Measurements from ENCODE around the gene DCC.

The DCC gene

DNA sequence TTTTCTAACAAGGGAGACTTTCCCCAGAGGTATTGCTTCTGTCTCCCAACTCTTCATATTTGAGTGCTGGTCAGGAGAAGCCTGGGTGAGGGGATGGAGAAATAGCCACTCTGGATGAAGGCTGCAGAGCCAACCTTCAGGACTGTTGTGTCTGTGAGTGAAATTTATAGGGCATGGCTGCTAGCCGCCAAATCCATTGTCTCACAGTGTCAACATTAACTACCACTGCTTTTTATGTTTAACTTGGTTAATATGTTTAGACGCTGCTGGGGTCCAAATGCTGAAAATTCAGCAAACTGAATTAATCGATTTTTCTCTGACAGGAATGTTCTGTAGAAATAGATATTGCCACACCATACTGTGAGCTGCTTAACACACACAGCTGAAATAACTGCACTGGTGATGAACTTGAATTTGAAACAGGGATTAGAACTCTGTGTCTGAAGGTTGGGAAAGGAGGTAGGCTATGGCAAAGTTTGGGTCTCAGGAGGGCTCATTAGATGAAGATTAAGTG is 281.0 kb downstream of the DCC start:
- no peak overlapping the region for H3K4me3 ChIP-seq (ENCODE audit: control insufficient read depth in 1 of 7, extremely low read depth in 1 of 7, insufficient read depth in 4 of 7, low read depth in 2 of 7, low read length in 6 of 7)
- H3K36me3 ChIP-seq (ENCODE audit: control insufficient read depth in 4 of 4, insufficient read depth in 4 of 4, low read length in 3 of 4): no peaks in the 10 kb centered on the region
- no peaks in the 10 kb centered on the region for H3K9me3 ChIP-seq (ENCODE audit: control extremely low read depth in 1 of 5, control insufficient read depth in 4 of 5, insufficient read depth in 2 of 5, low read depth in 1 of 5, low read length in 4 of 5)
- H3K4me1 ChIP-seq (ENCODE audit: control extremely low read depth in 1 of 4, control insufficient read depth in 4 of 4, insufficient read depth in 4 of 4, low read length in 3 of 4): no peaks in the 10 kb centered on the region
- no peak overlapping the region for H3K27ac ChIP-seq (ENCODE audit: insufficient read depth in 1 of 2, low read depth in 1 of 2, low read length in 2 of 2, poor library complexity in 1 of 2, severe bottlenecking in 2 of 2)
- no peak for DNase-seq
- CTCF ChIA-PET: interaction anchor here (0.9 kb wide), 1 partner anchor 9 kb away, joined by 3 read pairs; no protein-coding TSS in a partner anchor
- POLR2A ChIA-PET: no interaction called here
- WGBS (ENCODE audit: insufficient coverage): no CpG with 5 or more reads among the region's 3 CpGs
- H3K27me3 ChIP-seq (replicated peaks in 2 of 5; ENCODE audit: control insufficient read depth in 4 of 5, insufficient read depth in 5 of 5, low read length in 4 of 5): no peaks in the 10 kb centered on the region

DNA sequence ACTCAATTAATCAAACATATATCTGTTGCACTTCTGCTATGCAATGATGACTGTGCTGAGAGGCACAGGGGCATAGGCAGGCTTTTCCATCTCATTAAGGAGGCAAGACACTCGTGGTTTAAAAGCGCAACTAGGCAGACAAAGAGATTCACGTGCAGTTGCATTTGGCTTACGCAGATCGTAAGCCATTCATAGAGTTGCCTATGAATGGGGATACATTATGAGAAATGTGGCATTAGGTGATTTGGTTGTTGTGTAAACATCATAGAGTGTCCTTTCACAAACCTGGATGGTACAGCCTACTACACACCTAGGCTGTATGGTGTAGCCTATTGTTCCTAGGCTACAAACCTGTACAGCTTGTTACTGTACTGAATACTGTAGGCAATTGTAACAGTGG is 284.7 kb downstream of the DCC start:
- Histone ChIP-seq H3K9me3 (ENCODE audit: control extremely low read depth in 1 of 5, control insufficient read depth in 4 of 5, insufficient read depth in 2 of 5, low read depth in 1 of 5, low read length in 4 of 5) (no peaks in the 10 kb centered on the region), H3K27me3 (replicated peaks in 2 of 5; ENCODE audit: control insufficient read depth in 4 of 5, insufficient read depth in 5 of 5, low read length in 4 of 5) (no peaks in the 10 kb centered on the region), H3K27ac (ENCODE audit: insufficient read depth in 1 of 2, low read depth in 1 of 2, low read length in 2 of 2, poor library complexity in 1 of 2, severe bottlenecking in 2 of 2) (no peak overlapping the region), H3K36me3 (ENCODE audit: control insufficient read depth in 4 of 4, insufficient read depth in 4 of 4, low read length in 3 of 4) (no peaks in the 10 kb centered on the region), H3K4me3 (ENCODE audit: control insufficient read depth in 1 of 7, extremely low read depth in 1 of 7, insufficient read depth in 4 of 7, low read depth in 2 of 7, low read length in 6 of 7) (no peak overlapping the region), H3K4me1 (ENCODE audit: control extremely low read depth in 1 of 4, control insufficient read depth in 4 of 4, insufficient read depth in 4 of 4, low read length in 3 of 4) (no peaks in the 10 kb centered on the region)
- ChIA-PET CTCF (no interaction called here), POLR2A (no interaction called here)
- 97% methylated on average over 5 of the region's 5 CpGs for WGBS (ENCODE audit: insufficient coverage)
- no peak for DNase-seq

DNA sequence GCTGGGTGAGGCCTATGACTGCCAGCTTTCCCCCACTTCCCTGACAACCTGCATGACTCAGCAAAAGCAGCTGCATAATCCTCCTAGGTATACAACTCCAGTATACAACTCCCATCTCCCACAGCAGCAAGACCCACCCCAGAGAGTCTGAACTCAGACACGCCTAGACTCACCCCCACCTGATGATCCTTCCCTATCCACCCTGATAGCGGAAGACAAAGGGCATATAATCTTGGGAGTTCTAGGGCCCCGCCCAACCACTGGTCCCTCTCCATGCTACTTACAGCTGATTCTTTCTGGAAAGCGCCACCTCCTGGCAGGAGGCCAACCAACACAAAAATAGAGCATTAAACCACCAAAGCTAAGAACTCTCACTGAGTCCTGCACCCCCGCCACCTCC is 296.5 kb downstream of the DCC start:
- Histone ChIP-seq H3K9me3 (ENCODE audit: control extremely low read depth in 1 of 5, control insufficient read depth in 4 of 5, insufficient read depth in 2 of 5, low read depth in 1 of 5, low read length in 4 of 5) (no peaks in the 10 kb centered on the region), H3K4me3 (ENCODE audit: control insufficient read depth in 1 of 7, extremely low read depth in 1 of 7, insufficient read depth in 4 of 7, low read depth in 2 of 7, low read length in 6 of 7) (no peak overlapping the region), H3K27me3 (replicated peaks in 2 of 5; ENCODE audit: control insufficient read depth in 4 of 5, insufficient read depth in 5 of 5, low read length in 4 of 5) (no peaks in the 10 kb centered on the region), H3K36me3 (ENCODE audit: control insufficient read depth in 4 of 4, insufficient read depth in 4 of 4, low read length in 3 of 4) (no peaks in the 10 kb centered on the region), H3K27ac (ENCODE audit: insufficient read depth in 1 of 2, low read depth in 1 of 2, low read length in 2 of 2, poor library complexity in 1 of 2, severe bottlenecking in 2 of 2) (no peak overlapping the region), H3K4me1 (ENCODE audit: control extremely low read depth in 1 of 4, control insufficient read depth in 4 of 4, insufficient read depth in 4 of 4, low read length in 3 of 4) (no peaks in the 10 kb centered on the region)
- DNase-seq: no peak
- POLR2A ChIA-PET: no interaction called here
- CTCF ChIA-PET: no interaction called here
- 100% methylated on average over 3 of the region's 5 CpGs for WGBS (ENCODE audit: insufficient coverage)

DNA sequence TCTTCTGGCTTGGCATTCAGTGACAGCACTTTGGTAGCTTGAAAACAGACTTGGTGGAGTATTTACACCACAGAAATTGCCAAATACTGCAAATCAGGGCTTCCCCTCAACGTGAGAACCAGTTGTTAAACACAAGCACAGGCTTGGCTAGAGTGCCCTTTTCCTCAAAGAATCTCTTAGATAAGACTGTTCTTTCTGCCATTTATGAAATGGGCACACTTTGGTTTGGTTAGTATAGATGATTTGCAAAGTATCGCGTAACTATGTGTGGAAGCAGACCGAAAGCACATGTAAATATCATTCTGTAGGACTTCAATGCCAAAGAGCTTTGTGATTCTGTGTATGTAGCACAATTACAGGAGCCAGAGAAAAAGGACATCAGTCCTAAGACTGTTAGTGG is 308.2 kb downstream of the DCC start:
- H3K4me3 ChIP-seq (ENCODE audit: control insufficient read depth in 1 of 7, extremely low read depth in 1 of 7, insufficient read depth in 4 of 7, low read depth in 2 of 7, low read length in 6 of 7): no peak overlapping the region
- H3K9me3 ChIP-seq (ENCODE audit: control extremely low read depth in 1 of 5, control insufficient read depth in 4 of 5, insufficient read depth in 2 of 5, low read depth in 1 of 5, low read length in 4 of 5): no peaks in the 10 kb centered on the region
- ChIA-PET CTCF (no interaction called here), POLR2A (no interaction called here)
- H3K4me1 ChIP-seq (ENCODE audit: control extremely low read depth in 1 of 4, control insufficient read depth in 4 of 4, insufficient read depth in 4 of 4, low read length in 3 of 4): no peaks in the 10 kb centered on the region
- no peak for DNase-seq
- H3K36me3 ChIP-seq (ENCODE audit: control insufficient read depth in 4 of 4, insufficient read depth in 4 of 4, low read length in 3 of 4): no peaks in the 10 kb centered on the region
- H3K27ac ChIP-seq (ENCODE audit: insufficient read depth in 1 of 2, low read depth in 1 of 2, low read length in 2 of 2, poor library complexity in 1 of 2, severe bottlenecking in 2 of 2): no peak overlapping the region
- WGBS (ENCODE audit: insufficient coverage): 83% methylated on average over 2 of the region's 4 CpGs
- no peaks in the 10 kb centered on the region for H3K27me3 ChIP-seq (replicated peaks in 2 of 5; ENCODE audit: control insufficient read depth in 4 of 5, insufficient read depth in 5 of 5, low read length in 4 of 5)

- Histone ChIP-seq H3K36me3 (ENCODE audit: control insufficient read depth in 4 of 4, insufficient read depth in 4 of 4, low read length in 3 of 4) (no peaks in the 10 kb centered on the region), H3K27ac (ENCODE audit: insufficient read depth in 1 of 2, low read depth in 1 of 2, low read length in 2 of 2, poor library complexity in 1 of 2, severe bottlenecking in 2 of 2) (no peak overlapping the region), H3K9me3 (ENCODE audit: control extremely low read depth in 1 of 5, control insufficient read depth in 4 of 5, insufficient read depth in 2 of 5, low read depth in 1 of 5, low read length in 4 of 5) (no peaks in the 10 kb centered on the region), H3K4me3 (ENCODE audit: control insufficient read depth in 1 of 7, extremely low read depth in 1 of 7, insufficient read depth in 4 of 7, low read depth in 2 of 7, low read length in 6 of 7) (no peak overlapping the region), H3K27me3 (replicated peaks in 2 of 5; ENCODE audit: control insufficient read depth in 4 of 5, insufficient read depth in 5 of 5, low read length in 4 of 5) (no peaks in the 10 kb centered on the region), H3K4me1 (ENCODE audit: control extremely low read depth in 1 of 4, control insufficient read depth in 4 of 4, insufficient read depth in 4 of 4, low read length in 3 of 4) (no peaks in the 10 kb centered on the region)
- DNase-seq: no peak
- POLR2A ChIA-PET: interaction anchor here (0.6 kb wide), 1 partner anchor 91 kb away, joined by 3 read pairs; no protein-coding TSS in a partner anchor
- 81% methylated on average over 3 of the region's 4 CpGs for WGBS (ENCODE audit: insufficient coverage)
- CTCF ChIA-PET: no interaction called here
These were observed 312.4 kb downstream of the DCC start for GRCh38 chr18:52652391-52652790.

DNA sequence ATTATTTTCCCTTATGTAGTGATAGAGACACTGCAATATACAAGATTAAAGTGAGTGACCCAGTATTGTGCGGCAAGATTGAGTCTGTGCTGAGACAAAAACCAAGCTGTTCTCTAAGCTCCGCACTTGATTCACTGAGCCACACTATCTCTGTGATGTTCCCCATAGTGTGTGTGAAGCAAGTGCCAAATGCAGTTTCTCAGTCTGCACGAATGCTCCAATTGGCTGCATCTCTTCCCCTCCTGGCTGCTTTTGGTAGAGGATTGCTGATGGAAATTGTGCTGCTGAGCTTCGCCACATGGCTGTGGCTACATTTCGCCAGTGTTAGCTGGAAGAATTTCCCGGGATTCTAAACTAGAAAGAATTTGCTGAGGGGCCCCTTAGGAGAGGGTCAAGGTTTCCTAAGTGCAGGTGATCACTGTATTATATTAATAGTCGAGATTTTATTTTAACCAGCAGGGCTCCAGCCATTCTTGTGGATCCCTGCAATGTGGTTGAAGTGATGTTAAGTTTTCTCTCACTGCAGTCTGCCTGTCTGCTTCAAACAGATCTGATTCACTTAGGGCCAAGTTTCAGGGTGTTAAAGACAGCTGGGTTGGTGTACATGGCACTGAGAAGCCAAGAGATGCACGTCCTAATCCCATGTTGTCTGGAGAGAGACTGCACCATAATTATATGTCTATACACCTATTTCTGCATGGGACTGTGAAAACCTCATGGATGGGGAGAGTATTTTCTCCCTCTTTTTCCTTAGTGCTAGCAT is 317.2 kb downstream of the DCC start:
- no peak for DNase-seq
- H3K4me1 ChIP-seq (ENCODE audit: control extremely low read depth in 1 of 4, control insufficient read depth in 4 of 4, insufficient read depth in 4 of 4, low read length in 3 of 4): no peaks in the 10 kb centered on the region
- no peak overlapping the region for H3K27ac ChIP-seq (ENCODE audit: insufficient read depth in 1 of 2, low read depth in 1 of 2, low read length in 2 of 2, poor library complexity in 1 of 2, severe bottlenecking in 2 of 2)
- H3K9me3 ChIP-seq (ENCODE audit: control extremely low read depth in 1 of 5, control insufficient read depth in 4 of 5, insufficient read depth in 2 of 5, low read depth in 1 of 5, low read length in 4 of 5): no peaks in the 10 kb centered on the region
- WGBS (ENCODE audit: insufficient coverage): 83% methylated on average over 7 of the region's 8 CpGs
- ChIA-PET POLR2A (no interaction called here), CTCF (no interaction called here)
- no peak overlapping the region for H3K4me3 ChIP-seq (ENCODE audit: control insufficient read depth in 1 of 7, extremely low read depth in 1 of 7, insufficient read depth in 4 of 7, low read depth in 2 of 7, low read length in 6 of 7)
- no peaks in the 10 kb centered on the region for H3K36me3 ChIP-seq (ENCODE audit: control insufficient read depth in 4 of 4, insufficient read depth in 4 of 4, low read length in 3 of 4)
- no peaks in the 10 kb centered on the region for H3K27me3 ChIP-seq (replicated peaks in 2 of 5; ENCODE audit: control insufficient read depth in 4 of 5, insufficient read depth in 5 of 5, low read length in 4 of 5)

DNA sequence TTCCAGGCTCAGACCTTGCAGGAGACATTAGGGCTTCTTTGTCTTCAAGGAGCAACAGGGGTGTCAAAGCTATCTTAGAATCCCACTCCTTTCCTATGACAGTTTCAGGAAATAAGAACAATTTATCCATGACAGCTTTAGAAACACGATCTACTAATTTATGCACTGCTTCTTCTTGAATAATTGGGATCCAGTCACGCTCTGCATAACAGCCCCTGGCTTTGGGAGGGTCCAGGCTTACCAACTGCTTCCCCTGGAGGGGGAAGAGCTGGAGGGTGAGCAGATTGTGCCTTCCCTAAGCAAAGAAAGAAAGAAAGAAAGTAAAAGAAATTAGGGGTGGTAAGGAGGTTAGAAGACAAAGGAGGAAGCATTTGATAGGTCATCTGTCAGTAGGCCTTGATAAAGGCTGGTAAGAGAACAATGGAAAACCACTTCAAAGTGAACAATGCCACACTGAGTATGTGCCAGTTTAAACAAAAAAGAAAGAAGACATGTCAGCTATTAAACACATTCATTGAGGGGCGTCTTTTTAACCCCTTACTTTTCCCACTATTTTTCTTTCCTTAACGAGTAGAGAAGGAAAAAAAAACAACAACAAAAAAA is 327.6 kb downstream of the DCC start:
- 14% methylated on average over 2 of the region's 4 CpGs for WGBS (ENCODE audit: insufficient coverage)
- Histone ChIP-seq H3K9me3 (ENCODE audit: control extremely low read depth in 1 of 5, control insufficient read depth in 4 of 5, insufficient read depth in 2 of 5, low read depth in 1 of 5, low read length in 4 of 5) (no peaks in the 10 kb centered on the region), H3K27me3 (replicated peaks in 2 of 5; ENCODE audit: control insufficient read depth in 4 of 5, insufficient read depth in 5 of 5, low read length in 4 of 5) (no peaks in the 10 kb centered on the region), H3K4me1 (ENCODE audit: control extremely low read depth in 1 of 4, control insufficient read depth in 4 of 4, insufficient read depth in 4 of 4, low read length in 3 of 4) (no peaks in the 10 kb centered on the region), H3K36me3 (ENCODE audit: control insufficient read depth in 4 of 4, insufficient read depth in 4 of 4, low read length in 3 of 4) (no peaks in the 10 kb centered on the region), H3K27ac (ENCODE audit: insufficient read depth in 1 of 2, low read depth in 1 of 2, low read length in 2 of 2, poor library complexity in 1 of 2, severe bottlenecking in 2 of 2) (no peak overlapping the region), H3K4me3 (ENCODE audit: control insufficient read depth in 1 of 7, extremely low read depth in 1 of 7, insufficient read depth in 4 of 7, low read depth in 2 of 7, low read length in 6 of 7) (no peak overlapping the region)
- CTCF ChIA-PET: no interaction called here
- POLR2A ChIA-PET: no interaction called here
- DNase-seq: no peak

Data from common myeloid progenitor, CD34-positive (primary cell).